GM19099 (cell line): ENCODE measurements around the gene CACNA1I.

Experiments
- POLR2A ChIP-seq: IDR thresholded peaks from 3 replicates; pipeline ENCODE4 v1.6.1; 2011; ENCODE audit warnings: low read depth; ENCODE audit not compliant: insufficient read length; ENCODE audit errors: extremely low read depth

Gene CACNA1I

GRCh38 chr22:39686776-39687525 lies 116.4 kb downstream of the CACNA1I start:
- TF ChIP-seq POLR2A = no peak

DNA sequence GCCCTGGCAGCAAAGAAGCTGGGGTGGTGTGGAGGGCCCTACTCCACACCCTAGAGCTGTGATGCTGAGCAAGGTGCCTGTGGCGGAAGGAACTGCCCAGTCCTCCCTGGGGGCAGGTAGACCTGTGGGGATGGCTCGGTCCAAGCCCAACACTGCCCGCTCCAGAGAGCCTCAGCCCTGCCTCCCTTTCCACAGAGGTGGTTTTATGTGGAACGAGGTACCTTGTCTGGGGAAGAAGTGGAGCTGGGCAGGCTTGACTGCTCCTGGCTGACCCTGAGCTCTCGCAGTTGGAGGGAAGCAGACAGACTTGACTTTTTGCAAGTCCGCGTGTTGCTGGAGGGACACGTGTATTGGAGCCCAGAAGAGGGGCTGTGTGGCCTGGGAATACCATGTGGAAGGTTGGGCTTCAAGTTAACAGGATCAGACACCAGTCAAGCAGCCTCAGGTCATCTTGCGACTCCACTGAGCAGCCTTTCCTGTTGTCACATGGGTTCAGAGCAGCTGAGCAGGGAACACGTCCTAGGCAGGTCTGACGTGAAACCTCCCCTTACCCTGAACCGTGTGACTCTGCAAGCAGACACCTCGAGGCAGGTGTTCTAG lies 117.7 kb downstream of the CACNA1I start:
- no peak for TF ChIP-seq POLR2A

DNA sequence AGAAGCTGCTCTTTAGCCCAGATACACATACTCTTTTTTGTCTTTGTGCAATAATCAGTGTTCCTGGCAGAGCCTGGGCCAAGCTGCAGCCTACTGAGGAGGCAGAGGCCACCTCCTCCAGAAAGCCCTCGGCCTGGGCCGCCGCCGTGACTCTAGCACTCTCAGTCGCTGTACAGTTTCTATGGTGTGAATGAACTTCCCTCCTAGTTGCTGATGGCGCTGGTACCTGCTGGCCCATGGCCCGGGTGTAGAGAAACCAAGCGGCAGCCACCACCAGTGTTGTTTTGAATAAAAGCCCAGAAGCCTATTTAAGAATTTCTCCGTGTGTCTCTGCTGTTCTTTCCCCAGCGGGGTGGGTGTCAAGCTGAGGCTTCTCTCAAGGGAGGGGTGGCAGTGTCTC lies 118.9 kb downstream of the CACNA1I start:
- TF ChIP-seq POLR2A = no peak

DNA sequence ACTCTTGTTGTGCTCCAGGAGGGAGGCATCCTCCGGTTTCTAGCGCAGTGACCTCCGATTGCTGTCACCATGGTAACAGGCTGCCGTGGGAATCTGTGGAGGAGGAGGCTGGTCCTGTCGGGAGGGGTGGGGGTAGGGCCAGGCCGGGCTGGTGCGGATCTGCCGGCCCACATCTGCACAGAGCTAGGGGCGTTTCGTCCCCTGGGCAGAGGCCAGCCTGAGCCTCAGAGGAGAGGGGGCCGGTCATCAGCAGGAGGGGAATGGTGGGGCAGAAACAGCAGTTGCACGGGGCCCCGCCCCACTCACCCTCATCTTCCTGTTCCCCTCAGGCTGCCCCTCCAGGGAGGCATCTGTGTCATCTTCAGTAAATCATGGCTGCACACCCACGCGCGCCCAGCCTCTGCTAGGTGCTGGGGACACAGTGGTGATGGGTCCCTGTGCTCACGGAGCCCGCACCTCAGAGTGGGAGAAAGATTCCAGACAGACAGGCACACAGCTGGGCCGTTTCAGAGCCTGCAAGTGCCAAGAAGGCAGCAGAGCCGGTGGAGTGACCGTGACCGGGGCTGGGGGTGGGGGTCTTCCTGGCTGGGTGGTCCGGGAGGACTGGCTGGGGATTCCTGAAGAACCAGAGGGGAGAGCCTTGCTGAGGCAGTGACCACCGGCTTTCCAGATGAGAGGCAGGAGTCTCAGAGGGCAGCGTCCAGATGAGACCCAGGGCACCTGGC lies 120.5 kb downstream of the CACNA1I start:
- TF ChIP-seq POLR2A = no peak

GRCh38 chr22:39693943-39694500 lies 123.5 kb downstream of the CACNA1I start:
- no peak for TF ChIP-seq POLR2A

DNA sequence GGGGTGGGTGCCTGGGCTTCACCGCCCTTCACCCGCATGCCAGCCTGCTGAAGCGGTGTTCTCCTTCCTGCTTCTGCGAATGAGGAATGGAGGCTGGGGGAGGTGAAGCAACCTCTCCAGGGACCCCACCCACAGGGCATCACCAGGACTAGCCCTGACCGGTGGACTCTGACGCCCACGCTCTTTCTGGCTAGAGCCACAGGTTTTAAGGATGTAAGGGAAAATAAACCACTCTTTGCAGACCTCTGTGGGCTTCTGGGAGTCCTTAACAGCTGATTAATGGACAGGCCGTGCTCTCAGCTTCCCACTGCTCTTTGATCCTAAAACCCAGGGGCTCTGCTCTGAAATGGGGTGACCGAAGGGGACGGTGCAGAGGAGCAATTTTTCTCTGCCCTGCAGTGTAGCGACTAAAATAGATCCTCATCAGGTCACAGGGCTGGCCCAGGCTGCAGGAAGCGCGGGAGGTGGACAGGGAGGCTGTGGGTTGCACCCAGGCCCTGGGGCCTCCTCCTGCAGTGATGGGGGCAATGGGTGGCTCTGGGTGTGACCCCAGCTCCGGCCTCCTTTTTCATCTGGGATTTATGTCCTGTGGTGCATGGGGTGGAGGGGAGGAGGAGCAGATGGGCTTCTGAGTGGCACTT lies 127.4 kb downstream of the CACNA1I start:
- no peak for TF ChIP-seq POLR2A

GRCh38 chr22:39699631-39700360 lies 129.2 kb downstream of the CACNA1I start:
- no peak for TF ChIP-seq POLR2A

DNA sequence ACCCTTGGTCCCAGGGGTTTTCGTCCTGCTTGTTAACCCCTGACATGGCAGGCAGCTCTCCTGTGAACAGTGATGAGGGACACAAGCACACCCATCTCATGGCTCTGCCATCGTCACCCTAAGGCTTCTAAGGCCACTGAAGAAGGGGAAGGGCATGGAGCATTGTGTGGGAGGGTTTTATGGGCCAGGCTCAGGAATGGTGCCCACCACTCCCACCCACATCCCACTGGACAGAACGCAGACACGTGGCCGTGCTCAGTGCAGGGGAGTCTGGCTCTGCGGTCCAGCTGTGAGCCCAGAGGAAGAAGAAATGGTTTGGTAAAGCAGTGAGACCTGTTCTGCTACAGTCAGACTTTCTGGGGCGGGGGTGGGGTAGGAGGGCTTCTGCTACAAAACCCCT lies 130.0 kb downstream of the CACNA1I start:
- no peak for TF ChIP-seq POLR2A

- no peak for TF ChIP-seq POLR2A
Measured at GRCh38 chr22:39703091-39703490, 132.5 kb downstream of the CACNA1I start.

DNA sequence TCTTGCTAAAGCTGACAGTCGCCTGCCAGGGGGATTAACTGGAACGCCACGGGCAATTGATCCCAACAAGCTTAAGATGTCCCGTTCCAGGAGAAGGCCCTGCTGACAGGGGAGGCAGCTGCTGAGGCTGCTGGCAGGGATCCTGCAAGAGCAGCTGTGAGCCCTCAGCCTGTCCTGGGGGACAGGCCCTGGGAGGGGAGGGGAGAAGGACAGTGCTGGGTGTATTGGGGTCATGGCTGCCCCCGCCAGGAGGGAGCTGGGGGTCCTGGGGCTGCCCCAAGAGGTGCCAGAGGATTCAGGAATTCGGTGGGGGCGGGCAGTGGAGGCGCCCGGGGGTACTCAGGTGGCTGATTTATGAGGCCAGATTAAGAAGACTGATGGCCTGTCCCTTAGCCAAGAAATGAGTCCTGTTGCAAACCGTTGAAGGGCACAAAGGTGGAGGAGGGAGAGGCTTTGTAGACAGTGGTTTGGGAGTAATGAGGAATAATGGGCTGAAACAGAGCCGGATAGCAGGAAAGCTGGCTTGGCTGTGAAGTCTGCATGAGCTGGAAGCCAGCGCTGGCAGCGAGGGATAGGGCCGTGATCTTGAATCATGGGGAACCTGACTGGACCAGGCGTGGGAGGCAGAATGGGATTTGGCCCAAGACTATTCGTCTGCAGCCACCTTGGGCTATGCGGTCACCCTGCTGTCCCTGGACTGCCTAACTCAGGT lies 133.5 kb downstream of the CACNA1I start:
- no peak for TF ChIP-seq POLR2A

DNA sequence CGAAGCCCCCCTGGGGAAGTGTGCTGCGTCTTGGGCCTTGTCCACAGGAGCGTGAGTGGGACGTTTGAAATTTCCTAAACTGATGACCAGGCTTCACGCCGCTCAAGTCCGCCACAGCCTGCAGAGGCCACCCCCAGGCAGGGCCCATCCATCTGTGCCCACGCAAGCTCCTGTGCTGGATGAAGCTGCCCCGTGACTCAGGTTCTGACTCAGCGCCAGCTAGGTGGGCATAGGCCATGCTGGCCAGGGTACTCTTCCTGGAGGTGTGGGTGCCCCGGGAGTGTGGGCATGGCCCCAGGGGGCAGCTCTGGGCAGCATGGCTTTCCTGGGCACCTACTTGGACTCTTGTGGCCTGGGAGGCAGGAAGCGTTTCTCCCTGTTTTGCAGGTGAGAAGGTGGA lies 134.8 kb downstream of the CACNA1I start:
- TF ChIP-seq POLR2A = no peak

- no peak for TF ChIP-seq POLR2A
Measured at GRCh38 chr22:39706376-39707140, 136.0 kb downstream of the CACNA1I start.

DNA sequence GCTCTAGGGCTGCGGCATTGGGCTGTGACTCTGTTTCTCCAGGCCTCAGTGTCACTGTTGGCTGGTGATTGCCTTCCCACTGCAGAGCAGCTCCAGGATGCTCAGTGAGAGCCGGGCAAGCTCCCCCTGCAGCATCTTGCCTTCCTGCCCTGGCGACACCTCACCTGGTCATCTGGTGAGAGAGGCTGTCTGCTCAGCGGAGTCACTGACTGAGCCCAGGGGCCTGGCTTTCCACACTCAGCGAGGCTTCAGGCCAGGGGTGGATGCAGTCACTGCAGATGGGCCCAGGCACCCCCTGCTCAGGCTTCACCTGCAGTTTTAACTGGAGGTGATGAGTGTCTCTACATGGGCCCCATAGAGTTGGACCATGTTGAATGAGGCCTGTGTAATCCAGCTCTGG lies 136.8 kb downstream of the CACNA1I start:
- no peak for TF ChIP-seq POLR2A

- no peak for TF ChIP-seq POLR2A
Measured at GRCh38 chr22:39707816-39708215, 137.3 kb downstream of the CACNA1I start.
